T-helper 1 cell (primary cell): Measurements from ENCODE around the gene ASB1.

Source experiments
- DNase-seq, 5 donors: peaks; one replicate each; pipeline ENCODE4 v3.0.0-alpha.2; 2012 to 2020
- total RNA-seq, 4 donors: gene quantifications; one replicate each; lab custom pipeline; 2026; lab: John Stamatoyannopoulos, UW

Gene ASB1, protein sequence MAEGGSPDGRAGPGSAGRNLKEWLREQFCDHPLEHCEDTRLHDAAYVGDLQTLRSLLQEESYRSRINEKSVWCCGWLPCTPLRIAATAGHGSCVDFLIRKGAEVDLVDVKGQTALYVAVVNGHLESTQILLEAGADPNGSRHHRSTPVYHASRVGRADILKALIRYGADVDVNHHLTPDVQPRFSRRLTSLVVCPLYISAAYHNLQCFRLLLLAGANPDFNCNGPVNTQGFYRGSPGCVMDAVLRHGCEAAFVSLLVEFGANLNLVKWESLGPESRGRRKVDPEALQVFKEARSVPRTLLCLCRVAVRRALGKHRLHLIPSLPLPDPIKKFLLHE
- total RNA-seq = 17.0 to 28.2 (median 23.9) reads per million in 4 donors

DNA sequence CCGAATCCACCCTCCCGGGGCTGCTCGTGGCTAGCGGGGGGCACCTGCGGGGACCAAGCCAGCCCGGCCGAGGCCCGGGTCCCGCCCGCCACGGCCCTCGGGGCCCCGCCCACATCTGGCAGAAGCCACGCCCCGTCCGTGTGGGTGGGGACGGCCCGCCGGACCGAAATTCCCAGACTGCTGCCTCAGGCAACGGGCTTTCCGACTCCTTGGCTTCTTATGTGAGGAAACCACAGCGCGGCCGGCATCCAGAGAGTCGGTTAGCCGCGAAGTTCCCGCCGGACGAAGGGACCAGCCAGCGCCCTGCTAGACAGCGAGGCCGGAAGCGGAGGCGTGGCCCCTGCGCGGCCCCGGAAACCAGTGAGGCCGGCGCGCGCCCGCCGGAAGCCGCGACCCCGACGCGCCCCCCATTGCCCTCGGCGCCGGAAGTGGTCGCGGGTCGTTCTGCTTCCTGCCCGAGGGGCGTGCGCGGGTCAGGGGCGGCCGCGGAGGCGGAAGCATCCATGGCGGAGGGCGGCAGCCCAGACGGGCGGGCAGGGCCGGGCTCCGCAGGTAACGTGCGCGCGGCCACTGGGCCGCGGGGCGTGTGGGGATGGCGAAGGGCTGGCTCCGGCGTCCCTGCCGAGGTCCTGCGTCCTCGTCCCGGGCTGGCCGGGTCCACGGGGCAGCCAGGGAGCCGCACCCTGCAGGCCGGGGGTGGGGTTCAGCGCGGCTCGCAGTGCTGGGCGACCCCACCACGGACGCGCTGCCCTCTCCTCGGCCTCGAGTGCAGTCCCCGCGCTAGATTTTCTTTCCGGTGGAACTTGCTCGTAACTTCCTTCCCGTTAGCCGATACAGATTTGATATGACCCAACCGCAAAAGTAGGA lies at the start of gene ASB1:
TSS of gene ASB1 (plus strand) at position 360 of the 867 bp plus-strand sequence. CDS start at position 504, 144 bp downstream.
- DNase-seq = peak; percentile 48 to 86 (median 64)

DNA sequence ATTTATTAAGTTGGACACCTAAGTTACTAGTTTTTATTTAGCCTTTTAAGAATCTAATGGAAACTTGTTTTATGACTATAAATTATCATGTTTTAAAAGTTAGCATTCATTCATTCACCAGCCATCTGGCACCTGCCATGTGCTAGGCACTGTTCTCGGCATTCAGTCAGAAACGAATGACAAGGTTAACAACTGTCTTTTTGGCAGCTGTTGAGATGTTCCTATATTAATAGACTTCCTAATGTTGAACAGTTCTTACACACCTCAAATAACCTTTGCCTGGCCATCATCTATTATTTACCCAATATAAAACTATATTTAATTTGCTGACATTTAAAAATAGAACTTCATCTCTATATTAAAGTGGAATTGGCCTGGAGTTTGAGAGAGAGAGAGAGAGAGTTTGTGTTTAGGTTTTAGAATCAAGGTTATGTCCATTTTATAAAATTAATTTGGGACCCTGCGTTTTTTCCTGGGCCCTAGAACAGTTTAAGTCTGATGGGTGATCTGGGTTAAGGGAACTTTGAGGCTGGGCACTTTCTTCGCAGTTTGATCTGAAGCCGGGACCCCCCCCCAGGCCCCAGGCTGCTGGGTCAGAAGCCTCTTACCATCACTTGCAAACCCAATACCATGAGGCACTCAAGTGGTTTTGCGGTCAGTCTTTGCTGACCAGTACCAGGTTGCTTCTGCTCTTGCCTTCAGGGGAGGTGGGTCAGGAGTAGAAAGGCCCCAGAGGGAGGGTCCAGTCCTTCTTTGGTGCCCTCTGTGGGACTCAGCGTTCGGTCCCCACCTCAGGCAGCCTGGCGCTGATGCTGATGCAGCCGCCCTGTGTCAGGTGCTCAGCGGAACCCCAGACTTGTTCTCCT lies 48.3 kb upstream of the ASB1 start:
- DNase-seq = no peak

DNA sequence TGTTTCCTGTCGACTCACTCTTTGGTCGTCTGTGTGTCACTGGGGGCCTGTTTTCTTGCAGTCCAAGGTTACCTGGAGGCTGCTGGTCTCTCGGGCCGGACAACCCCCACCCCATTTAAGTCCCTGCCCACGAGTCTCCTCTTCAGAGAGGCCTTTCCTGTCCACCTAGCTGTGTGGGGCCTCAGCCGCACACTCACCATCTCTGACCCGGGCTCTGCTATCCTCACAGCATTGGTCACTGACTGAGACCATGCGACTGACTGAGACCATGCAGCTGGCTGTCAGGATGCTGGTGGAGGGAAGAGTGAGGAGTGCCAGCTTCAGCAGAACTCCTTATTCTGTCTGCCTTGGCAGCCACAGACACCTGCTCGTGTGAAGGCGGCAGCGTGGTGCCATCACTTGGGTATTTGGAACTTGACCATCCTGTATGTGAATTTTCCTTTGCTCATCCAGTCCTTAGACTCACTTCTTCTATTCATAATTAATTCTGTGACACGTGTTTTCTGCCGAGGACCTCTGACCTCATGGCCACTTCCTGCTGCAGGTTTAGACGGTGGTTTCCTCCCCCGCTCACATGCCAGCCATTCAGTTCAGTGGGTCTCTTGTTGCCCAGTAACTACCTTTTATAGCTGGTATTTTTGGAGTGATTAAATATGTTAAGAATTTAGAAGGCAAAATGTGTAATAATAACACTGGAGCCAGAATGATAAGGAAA lies 47.5 kb upstream of the ASB1 start:
- DNase-seq = peak in 1 of 5 donors; percentile 48

DNA sequence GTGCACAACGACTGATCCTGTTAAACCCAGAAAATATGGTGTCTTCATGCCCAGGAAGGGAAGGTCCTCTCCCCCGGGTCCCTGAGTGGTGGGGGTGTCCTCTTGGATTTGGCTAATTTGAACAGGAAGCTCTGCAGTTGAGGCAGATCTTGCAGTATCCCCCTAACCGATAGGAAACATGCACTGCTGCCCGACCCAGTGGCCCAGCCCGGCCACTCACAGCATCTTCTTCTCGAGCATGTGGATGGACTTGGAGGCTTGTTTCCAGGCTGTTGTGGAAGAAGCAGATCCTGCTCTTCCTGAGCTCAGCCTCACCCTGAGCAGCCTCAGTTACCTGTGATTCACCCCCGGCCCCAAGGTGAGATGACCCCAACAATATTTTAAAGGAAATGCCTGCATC lies 46.4 kb upstream of the ASB1 start:
- DNase-seq = no peak

DNA sequence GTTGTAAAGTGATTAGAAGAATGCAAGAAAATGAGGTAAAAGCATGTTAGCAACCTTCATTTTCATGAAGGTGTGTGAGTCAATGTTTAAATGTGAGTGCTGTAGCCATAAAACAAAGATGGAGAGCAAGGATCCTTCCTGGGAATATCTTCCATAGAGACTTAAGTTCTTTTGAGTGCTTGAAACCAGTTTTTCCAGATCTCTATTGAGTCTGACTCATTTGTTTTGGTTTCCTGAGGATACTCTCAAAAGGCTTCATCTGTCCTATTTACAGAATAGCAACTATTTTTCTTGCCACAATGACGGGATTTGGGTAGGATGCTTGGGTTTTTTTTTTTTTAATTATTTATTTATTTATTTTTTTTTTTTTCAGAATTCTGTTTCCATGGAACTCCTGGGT lies 45.9 kb upstream of the ASB1 start:
- no peak for DNase-seq

DNA sequence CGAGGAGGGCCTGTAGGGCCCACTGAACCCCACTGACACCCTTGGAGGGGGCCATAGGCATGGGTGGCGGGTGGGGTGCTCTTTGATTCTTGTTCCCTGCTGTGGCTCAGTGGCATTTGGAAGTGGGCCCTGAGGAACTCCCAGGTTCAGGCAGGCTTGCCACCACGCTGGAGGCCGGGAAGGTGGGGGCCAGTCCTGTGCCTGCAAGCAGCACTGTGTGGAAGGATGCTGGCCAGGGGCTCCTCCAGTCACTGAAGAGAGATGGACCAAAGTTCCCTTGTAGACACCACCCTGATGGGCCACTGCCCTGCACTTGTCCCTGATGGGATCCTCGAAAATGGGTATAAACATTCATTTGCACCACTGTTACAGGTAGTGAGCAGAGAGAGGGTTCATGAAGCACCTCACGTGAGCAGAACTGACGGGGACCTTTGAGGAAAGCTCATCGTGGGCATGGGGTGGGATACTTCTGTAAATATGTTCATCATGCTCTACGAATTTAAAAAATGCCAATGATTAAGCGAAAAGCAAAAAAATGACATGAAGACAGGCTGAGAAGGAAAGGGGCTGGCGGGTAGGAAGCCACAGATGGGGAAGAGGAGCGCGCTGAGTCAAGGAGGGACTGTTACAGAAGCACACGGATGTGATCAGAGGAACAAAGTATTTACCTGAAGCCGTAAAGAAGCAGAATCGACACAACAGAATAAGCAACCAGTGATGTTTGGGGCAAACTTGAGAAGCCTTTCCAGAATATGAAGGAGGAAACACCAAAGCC lies 45.2 kb upstream of the ASB1 start:
- DNase-seq = no peak

DNA sequence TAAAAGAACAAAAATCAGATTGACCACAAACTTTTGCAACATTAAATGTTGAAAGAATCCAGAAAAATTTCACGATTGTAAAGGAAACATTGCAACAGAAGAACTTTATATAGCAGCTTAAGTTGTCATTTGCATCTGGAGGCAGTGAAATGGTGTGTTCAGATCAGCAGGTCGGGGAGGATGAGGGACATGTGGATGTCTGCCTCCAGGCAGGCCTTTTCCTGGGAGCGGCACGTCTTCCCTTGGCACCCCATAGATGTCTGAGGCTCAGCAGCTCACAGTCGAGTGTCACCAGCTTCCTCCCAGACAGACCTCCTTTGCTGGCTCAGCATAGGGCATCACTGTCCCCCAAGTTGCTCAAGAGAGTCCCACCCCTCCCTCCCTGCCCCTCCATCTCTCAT lies 44.3 kb upstream of the ASB1 start:
- DNase-seq = no peak

DNA sequence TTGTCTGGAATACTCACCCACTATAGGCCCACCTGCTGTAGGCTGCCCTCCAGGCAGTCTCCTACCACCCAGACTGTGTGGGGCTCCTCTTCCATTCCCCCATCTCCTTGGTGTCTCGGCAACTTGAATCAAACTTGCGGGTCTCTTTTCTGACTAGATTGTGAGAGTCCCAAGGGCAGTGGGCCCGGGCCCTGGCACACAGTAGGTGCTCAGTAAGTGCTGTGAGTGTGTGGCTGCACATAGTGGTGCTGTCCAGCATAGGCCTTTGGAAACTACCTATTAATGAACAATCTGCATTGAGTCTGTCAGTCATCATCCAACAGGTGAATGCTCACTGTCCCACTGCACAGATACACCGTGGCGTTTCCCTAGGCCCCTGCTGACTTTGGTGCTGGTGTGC lies 43.6 kb upstream of the ASB1 start:
- no peak for DNase-seq

DNA sequence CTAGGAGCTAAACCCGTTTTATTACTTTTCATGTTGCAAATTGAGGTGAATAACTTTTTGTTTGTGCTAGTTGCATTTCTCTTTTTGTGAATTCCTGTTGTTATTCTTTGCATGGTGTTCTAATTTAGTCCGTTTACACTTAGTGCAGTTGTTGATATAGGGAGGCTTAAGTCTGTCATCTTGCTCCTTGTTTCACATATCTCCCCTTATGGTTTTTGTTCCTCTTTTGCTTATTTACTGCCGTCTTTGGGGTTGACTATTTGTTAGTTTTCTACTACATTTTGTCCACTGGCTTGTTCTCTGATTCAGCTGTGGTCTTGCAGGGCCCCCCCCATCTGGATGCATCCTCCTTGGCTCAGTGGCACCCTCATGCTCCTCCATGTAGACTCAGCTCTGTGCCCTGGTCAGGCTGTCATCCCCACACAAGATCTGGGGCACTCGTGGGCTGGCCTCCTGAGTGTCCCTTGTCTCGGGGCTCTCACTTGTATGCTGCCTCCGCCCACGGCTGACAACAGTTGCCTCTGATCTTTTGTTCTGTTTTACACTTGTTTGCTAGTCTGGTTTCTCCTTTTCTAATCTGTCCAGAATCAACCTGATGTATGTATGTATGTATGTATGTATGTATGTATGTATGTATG lies 42.9 kb upstream of the ASB1 start:
- no peak for DNase-seq

DNA sequence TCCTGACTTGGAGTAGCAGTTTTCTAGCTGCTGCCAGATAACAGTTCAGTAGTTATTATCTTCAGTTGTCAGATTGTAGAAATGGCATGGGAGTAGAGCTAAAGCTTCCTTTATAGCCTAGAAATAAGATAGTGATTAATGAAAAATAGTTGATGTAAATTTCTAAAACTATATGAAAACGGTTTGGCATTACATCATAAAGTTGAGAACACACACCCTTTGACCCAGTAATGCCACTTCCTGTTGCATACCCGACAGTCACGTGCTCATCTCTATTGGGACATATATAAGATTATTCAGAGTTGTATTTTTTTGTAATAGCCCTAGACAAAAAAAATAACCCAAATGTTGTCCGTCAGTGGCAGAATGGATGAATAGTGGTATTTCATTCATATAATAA lies 39.4 kb upstream of the ASB1 start:
- no peak for DNase-seq

DNA sequence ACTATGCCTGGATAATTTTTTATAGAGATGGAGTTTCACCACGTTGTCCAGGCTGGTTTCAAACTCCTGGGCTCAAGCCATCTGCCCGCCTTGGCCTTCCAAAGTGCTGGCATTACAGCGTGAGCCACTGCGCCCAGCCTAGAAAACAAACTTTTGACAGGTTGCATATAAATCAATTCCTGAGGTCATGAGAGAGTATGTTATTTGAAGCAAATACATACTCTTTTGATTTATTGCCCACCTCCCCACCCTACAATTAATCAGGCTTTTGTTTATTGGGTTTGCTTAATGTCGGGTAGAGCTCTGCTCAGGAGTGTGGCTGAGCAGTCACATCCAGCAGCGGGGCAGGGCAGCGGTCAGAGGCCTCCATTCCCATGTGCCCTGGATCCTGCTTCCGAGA lies 37.9 kb upstream of the ASB1 start:
- no peak for DNase-seq

DNA sequence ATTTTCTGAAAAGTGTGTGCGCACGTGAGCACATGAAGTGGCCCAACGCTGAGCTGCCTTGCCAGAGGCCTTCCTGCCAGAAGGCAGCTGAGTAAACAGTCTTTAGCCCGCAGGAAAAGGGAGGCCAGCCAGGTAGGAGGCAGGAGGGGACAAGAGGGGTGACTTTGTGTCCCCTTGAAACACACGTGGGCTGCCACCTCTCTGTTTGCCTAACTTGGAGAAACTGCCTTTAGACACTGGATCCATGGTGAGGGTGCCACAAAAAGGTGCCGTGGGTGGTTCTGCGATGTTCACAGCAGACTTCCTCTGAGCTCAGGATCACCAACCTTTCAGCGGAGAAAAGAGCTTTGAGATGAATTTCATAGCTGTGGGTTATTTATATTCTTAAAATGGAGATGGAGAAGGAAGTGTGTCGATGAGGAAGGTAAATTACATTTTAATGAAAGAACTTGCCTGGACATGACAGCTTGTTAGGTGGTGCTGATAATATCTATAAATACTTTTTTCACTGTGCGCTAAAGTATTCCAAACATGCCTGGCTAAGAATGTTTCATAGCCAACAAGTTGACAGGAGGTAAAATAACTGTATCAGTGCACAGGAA lies 36.6 kb upstream of the ASB1 start:
- DNase-seq = no peak

DNA sequence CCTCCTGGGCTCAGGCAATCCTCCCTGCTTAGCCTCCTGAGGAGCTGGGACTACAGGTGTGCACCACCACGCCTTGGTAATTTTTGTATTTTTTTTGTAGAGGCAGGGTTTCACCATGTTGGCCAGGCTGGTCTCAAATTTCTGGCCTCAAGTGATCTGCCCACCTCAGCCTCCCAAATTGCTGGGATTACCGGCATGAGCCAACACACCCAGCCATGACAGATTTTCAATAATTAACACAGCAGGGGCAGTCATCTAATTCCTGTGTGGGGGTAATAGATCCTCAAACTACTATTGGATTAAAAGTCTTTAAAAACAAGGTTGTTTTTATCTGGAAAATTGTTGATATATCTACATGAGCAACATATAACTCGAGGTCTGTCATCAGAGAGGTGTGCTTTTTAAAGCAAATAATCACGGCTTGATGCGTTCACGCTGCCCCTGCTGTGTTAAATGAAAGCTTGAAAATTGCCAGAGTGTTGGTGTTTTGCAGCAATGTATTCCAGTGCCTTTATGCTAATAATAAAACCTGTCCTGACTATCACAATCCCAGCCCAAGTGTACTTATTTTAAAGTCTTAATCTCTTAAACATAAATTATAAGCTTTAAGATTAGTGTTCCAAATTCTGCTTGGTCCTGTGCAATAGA lies 35.6 kb upstream of the ASB1 start:
- no peak for DNase-seq

DNA sequence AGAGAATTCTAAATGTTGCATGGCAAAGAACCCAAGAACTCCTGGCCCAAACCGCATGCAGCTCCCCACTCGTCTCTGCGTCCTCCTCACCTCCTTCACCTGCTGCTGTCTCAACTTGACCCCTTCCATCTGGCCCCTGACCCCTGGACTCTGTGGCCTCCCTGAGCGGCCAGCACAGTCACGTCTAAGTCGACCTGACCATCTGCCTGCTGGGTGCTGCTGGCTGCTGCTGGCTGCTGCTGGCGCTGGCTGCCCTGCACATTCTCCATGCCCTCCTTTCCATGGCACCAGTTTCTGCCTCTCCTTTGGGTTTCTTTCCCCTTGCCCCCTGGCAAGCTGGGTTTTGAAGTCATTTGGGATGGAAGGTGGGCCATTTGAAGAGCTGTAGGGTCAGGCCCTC lies 30.1 kb upstream of the ASB1 start:
- DNase-seq = no peak

DNA sequence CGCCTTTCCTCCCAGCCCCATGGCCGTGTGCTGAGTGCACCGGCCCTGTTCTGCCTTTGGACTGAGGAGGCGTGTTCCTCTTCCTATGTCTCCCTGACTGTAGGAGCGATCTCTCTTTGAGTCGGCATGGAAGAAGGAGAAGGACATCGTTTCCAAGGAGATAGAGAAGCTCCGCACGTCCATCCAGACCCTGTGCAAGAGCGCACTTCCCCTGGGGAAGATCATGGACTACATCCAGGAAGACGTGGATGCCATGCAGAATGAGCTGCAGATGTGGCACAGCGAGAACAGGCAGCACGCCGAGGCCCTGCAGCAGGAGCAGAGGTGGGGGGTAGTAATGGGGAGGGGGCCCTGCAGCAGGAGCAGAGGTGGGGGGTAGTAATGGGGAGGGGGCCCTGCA lies 29.4 kb upstream of the ASB1 start:
- DNase-seq = no peak

DNA sequence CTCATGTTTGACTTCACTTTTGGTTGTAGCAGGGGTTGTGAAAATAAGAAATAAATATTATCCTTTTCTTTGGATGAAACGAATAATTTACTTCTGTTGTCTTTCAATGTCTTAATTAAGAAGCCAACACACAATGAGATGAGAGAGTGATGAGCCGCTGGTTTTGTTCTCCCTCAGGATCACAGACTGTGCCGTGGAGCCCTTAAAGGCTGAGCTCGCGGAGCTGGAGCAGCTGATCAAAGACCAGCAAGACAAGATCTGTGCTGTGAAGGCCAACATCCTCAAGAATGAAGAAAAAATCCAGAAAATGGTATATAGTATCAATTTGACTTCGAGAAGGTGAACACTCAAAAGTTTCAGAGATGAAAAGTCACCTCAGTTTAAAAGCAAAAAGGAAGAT lies 28.1 kb upstream of the ASB1 start:
- no peak for DNase-seq

DNA sequence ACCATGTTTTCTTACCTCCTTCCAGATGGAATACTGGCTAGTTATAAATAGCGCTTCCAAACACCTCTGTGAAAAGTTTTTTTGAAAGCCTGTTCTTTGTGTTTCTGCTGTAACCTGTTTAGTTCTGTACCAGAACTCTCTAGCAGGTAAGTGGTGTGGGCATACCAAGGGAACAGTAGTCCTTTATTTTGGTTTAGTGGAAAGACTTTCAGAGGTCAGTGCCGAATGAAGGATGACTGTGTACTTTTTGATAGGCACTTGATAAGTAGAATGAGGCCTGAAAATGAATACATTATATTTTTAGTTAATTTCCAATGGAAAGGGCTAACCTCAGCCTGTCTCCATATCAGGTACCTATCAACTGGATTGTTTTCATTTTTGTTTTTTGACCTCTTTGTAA lies 27.6 kb upstream of the ASB1 start:
- no peak for DNase-seq

DNA sequence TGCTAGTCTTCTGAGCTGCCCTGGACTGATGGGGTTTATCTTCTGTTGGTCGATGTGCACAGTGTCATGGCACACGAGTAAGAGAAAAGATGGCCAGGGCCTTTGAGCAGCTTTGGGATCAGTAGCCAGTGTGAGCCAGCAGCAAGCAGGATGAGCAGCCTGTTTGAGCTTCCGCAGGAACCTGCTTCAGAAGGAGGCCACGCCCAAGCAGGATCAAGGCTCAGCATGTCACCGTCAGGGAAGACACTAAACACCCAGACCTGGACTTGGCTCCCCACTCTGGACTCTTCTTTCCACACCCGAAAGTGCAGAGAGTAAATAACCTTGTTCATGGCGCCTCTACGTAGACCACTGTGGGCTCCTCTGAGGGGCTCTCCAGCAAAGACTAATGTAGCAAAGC lies 25.2 kb upstream of the ASB1 start:
- DNase-seq = no peak

DNA sequence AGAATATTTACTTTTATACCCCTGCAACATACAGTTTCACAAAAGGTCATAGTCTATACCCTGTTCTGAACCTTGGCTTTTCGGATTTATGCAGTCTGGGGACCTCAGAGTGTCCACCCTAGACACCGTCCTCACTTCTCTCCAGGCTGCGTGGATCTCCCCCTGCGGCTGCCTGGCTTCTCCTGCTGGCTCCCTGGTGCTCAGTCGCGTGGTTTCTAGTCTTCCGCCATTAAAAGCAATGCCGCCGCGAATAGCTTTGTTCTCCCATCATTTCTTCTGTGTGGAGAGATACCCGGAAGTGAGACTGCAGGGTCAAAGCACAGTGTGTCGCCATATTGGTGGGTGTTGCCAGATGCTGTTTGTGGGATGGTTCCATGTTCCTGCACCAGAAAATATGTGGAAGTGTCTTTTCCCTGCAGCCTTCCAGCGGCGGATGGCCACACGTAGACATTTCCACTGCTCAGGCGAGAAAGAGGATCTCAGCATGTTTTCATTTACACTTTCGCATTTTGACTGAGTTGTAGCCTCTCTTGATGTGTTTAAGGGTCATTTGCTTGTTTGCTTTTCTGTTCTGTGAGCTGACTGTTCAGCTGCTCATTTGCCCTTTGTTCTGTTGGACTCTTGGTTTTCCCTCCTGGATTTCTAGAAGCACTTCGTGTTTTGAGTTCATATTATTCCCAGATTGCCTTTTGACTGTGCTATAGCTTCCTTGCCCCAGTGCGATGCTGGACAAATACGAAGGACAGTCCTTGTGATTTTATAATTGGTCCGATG lies 22.9 kb upstream of the ASB1 start:
- no peak for DNase-seq
